CD4-positive, alpha-beta T cell treated with Interleukin-4 for 4 hours (primary cell): ENCODE data around the gene OLFML2B.

Experiments
- DNase-seq: peaks from one replicate; pipeline ENCODE4 v3.0.0-alpha.2; 2020

The OLFML2B gene

GRCh38 chr1:161943737-161944136 is 79.9 kb downstream of the OLFML2B start:
- no peak for DNase-seq

GRCh38 chr1:161941726-161942436 is 81.8 kb downstream of the OLFML2B start:
- no peak for DNase-seq

- DNase-seq, result no peak
These were observed 82.6 kb downstream of the OLFML2B start for GRCh38 chr1:161940866-161941591.

- no peak for DNase-seq
These were observed 86.9 kb downstream of the OLFML2B start for GRCh38 chr1:161936786-161937185.

- DNase-seq, result no peak
These were observed 88.4 kb downstream of the OLFML2B start for GRCh38 chr1:161935264-161935663.

- peak; percentile 31 for DNase-seq
These were observed 89.8 kb downstream of the OLFML2B start for GRCh38 chr1:161933592-161934588.
